GM21576 (cell line): ENCODE data around the gene CCDC183.
"Not testable (repeated sequence)": the region's sequence is repeated elsewhere in the genome, so short reads cannot be mapped to it uniquely, and the experiment has no call there.

Experiments used
- ATAC-seq: cut with Tn5 transposase; IDR thresholded peaks from one replicate; pipeline ENCODE4 v1.9.1; 2021; ENCODE audit warnings: mild to moderate bottlenecking, moderate library complexity; ENCODE audit not compliant: unreplicated experiment

Gene CCDC183

GRCh38 chr9:136837146-136837855, 41.2 kb downstream of the CCDC183 start:
- no peak for ATAC-seq

- not testable (repeated sequence) for ATAC-seq
These were observed 41.7 kb downstream of the CCDC183 start for GRCh38 chr9:136837856-136838277.

GRCh38 chr9:136838314-136839228, 42.4 kb downstream of the CCDC183 start:
- no peak for ATAC-seq

- no peak for ATAC-seq
These were observed 43.3 kb downstream of the CCDC183 start for GRCh38 chr9:136839229-136840139.

GRCh38 chr9:136840140-136840876, 44.2 kb downstream of the CCDC183 start:
- ATAC-seq, result no peak

GRCh38 chr9:136840877-136841645, 44.9 kb downstream of the CCDC183 start:
- ATAC-seq, result no peak

- not testable (repeated sequence) for ATAC-seq
These were observed 45.7 kb downstream of the CCDC183 start for GRCh38 chr9:136841646-136842379.

- peak; percentile 60 for ATAC-seq
These were observed 46.3 kb downstream of the CCDC183 start, which contains the start of gene AJM1 for GRCh38 chr9:136842380-136842948. Gene AJM1, plus strand, starts transcription at chr9:136842478. Its CDS starts 1,937 bp downstream, at chr9:136844415.

GRCh38 chr9:136843159-136843800, 47.1 kb downstream of the CCDC183 start:
- ATAC-seq, result not testable (repeated sequence)

- not testable (repeated sequence) for ATAC-seq
These were observed 47.9 kb downstream of the CCDC183 start for GRCh38 chr9:136843801-136844740.

- ATAC-seq, result no peak
These were observed 48.8 kb downstream of the CCDC183 start for GRCh38 chr9:136844761-136845464.

GRCh38 chr9:136845465-136846260, 49.5 kb downstream of the CCDC183 start:
- no peak for ATAC-seq

GRCh38 chr9:136846376-136847087, 50.4 kb downstream of the CCDC183 start:
- no peak for ATAC-seq

GRCh38 chr9:136847088-136847825, 51.1 kb downstream of the CCDC183 start:
- no peak for ATAC-seq
